ENCODE data around the gene RHOG. TPM values are rescaled to one million over a fixed set of nuclear protein-coding genes. Genes with fewer than 3 reads are reported as not detected.

Gene RHOG
- total RNA-seq, 2 donors from 2014 or later, result 41.1 to 56.4 TPM

DNA sequence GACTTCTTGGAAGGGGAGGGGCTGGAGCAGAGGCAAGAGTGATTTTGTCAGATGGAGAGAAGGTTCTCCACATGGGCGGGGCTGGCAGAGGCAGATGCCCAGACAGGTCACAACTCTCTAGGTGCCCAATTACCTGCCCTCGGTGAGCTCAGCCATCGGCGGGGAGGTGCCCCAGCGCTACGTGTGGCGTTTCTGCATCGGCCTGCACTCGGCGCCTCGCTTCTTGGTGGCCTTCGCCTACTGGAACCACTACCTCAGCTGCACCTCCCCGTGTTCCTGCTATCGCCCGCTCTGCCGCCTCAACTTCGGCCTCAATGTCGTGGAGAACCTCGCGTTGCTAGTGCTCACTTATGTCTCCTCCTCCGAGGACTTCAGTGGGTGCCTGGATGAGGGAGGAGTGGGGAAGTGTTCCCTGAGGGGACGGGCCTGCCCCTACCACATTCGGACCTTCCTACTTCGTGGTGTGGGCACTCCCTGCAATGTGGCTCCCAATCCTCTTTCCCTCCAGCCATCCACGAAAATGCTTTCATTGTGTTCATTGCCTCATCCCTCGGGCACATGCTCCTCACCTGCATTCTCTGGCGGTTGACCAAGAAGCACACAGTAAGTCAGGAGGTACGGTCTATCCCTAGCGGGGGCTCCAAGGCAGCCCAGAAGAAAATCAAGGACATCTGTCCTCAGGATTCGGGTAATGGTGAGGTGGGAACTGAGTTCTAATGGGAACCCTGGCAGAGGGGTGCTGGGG, 16.8 kb downstream of the RHOG start:
- 94% methylated on average over 30 of the region's 30 CpGs for WGBS
- intact Hi-C loops (cut with DNase I), result no loop called here
- TF ChIP-seq, protein P1, sequence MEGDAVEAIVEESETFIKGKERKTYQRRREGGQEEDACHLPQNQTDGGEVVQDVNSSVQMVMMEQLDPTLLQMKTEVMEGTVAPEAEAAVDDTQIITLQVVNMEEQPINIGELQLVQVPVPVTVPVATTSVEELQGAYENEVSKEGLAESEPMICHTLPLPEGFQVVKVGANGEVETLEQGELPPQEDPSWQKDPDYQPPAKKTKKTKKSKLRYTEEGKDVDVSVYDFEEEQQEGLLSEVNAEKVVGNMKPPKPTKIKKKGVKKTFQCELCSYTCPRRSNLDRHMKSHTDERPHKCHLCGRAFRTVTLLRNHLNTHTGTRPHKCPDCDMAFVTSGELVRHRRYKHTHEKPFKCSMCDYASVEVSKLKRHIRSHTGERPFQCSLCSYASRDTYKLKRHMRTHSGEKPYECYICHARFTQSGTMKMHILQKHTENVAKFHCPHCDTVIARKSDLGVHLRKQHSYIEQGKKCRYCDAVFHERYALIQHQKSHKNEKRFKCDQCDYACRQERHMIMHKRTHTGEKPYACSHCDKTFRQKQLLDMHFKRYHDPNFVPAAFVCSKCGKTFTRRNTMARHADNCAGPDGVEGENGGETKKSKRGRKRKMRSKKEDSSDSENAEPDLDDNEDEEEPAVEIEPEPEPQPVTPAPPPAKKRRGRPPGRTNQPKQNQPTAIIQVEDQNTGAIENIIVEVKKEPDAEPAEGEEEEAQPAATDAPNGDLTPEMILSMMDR (IDR thresholded peaks at IDR 0.05), result no peak
- no peak for TF ChIP-seq POLR2A (IDR thresholded peaks at IDR 0.05)
- TF ChIP-seq POLR2AphosphoS5 (IDR thresholded peaks at IDR 0.05), result no peak
- no peak for DNase-seq (ENCODE audit: low spot score)
- H3K36me3 ChIP-seq, result peaks cover 0 to 6% of the 10 kb centered on the region in 2 donors
- no peaks in the 10 kb centered on the region for H3K9me3 ChIP-seq
- no peaks in the 10 kb centered on the region for H3K27me3 ChIP-seq (replicated peaks; ENCODE audit: insufficient read depth)
- H3K27ac ChIP-seq, result no peak overlapping the region
- H3K4me1 ChIP-seq (replicated peaks), result no peaks in the 10 kb centered on the region
- no peak overlapping the region for H3K4me3 ChIP-seq

DNA sequence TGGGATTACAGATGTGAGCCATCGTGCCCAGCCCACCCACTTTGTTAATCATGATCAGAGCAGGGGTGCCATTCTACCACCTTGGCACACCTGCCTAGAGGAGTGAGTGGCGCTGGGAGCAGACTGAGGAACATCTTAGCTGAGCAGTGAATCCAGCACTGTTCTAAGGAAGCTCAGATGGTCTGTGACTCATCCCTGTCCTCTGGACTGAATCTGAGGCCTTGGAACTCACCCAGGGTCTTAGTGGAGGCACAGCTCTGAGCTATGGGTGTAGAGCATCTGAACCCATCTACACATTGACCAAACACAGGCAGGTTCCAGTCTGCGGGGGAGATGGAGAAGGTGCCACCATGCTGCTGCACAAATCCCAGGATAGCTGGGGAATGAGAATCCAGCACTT, 17.5 kb downstream of the RHOG start:
- intact Hi-C loops (cut with DNase I), result no loop called here
- WGBS, result 94% methylated on average over 3 of the region's 3 CpGs
- DNase-seq (ENCODE audit: low spot score), result no peak

DNA sequence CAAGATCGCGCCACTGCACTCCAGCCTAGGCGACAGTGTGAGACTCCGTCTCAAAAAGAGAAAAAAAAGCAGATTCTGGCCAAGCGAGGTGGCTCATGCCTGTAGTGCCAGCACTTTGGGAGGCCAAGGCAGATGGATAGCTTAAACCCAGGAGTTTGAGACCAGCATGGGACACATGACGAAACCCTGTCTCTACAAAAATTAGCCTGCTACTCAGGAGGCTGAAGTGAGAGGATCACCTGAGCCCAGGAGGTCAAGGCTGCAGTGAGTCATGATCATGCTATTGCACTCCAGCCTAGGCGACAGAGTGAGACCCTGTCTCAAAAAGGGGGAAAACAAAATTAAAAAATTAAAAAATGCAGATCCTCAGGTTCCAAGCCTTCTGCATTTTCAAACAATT, 18.4 kb downstream of the RHOG start:
- peaks cover 0 to 6% of the 10 kb centered on the region in 2 donors for H3K36me3 ChIP-seq
- no peak overlapping the region for H3K27ac ChIP-seq
- H3K4me1 ChIP-seq (replicated peaks), result no peaks in the 10 kb centered on the region
- intact Hi-C loops (cut with DNase I), result no loop called here
- no peak for TF ChIP-seq POLR2AphosphoS5 (IDR thresholded peaks at IDR 0.05)
- no peak overlapping the region for H3K4me3 ChIP-seq
- WGBS, result 97% methylated on average over 7 of the region's 7 CpGs
- H3K9me3 ChIP-seq, result no peaks in the 10 kb centered on the region
- DNase-seq (ENCODE audit: low spot score), result no peak
- no peaks in the 10 kb centered on the region for H3K27me3 ChIP-seq (replicated peaks; ENCODE audit: insufficient read depth)

More for the DNA sequence above, 17.5 kb downstream of the RHOG start:
- TF ChIP-seq POLR2AphosphoS5 (IDR thresholded peaks at IDR 0.05) (no peak), POLR2A (IDR thresholded peaks at IDR 0.05) (no peak)
- TF ChIP-seq, protein P1 (IDR thresholded peaks at IDR 0.05), result no peak
- H3K36me3 ChIP-seq, result peaks cover 0 to 6% of the 10 kb centered on the region in 2 donors
- no peaks in the 10 kb centered on the region for H3K9me3 ChIP-seq
- no peaks in the 10 kb centered on the region for H3K4me1 ChIP-seq (replicated peaks)
- H3K27ac ChIP-seq, result no peak overlapping the region
- no peaks in the 10 kb centered on the region for H3K27me3 ChIP-seq (replicated peaks; ENCODE audit: insufficient read depth)
- no peak overlapping the region for H3K4me3 ChIP-seq

DNA sequence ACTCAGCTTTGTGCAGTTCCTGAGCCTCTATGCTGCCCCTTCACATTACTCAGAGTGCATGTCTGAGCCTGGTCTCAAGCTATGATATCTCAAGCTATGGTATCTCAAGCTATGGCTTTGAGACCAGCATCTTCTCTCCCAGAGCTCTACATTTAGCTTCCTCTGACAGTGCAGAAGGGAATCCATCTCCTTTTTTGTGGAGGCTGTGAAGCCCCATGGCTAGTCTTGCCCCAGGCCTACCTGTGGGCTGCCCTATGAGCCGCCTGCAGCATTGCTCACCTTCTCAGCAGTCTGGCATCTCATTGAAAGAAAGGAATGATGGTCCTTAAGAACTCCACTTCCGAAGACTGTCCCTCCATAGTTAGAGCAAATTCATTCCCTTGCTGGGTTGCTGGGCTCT, 19.8 kb downstream of the RHOG start:
- DNase-seq (ENCODE audit: low spot score), result no peak
- WGBS, result 98% methylated on average over 2 of the region's 2 CpGs
- H3K4me3 ChIP-seq, result no peak overlapping the region

DNA sequence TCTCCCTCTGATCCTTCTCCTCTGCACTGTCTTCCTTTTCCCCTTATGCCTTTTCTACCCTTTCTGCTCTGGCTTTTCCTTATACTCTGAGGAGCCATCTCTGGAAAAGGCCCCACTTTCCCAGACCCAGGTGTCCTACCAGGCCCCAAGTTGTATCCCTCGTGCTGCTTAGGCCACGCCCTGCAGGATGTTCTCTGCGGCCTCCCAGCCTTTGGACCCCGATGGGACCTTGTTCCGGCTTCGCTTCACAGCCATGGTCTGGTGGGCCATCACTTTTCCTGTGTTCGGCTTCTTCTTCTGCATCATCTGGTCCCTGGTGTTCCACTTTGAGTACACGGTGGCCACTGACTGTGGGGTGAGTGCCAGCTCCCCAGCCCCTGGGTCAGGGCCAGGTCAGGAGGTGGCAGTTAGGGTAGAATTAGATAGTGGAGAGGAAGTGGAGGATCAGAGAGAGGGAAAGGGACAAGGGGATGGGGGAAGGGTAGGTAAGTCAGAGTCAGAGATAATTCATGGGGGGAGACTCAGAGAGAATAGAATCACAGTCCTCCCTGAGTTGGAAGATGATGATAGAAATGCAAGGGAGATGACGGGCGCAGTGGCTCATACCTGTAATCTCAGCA, 23.5 kb downstream of the RHOG start:
- H3K4me1 ChIP-seq (replicated peaks), result no peaks in the 10 kb centered on the region
- no peak overlapping the region for H3K27ac ChIP-seq

More for the DNA sequence above, 19.8 kb downstream of the RHOG start:
- no peaks in the 10 kb centered on the region for H3K9me3 ChIP-seq
- no peaks in the 10 kb centered on the region for H3K27me3 ChIP-seq (replicated peaks; ENCODE audit: insufficient read depth)
- TF ChIP-seq, protein P1 (IDR thresholded peaks at IDR 0.05), result no peak
- TF ChIP-seq POLR2AphosphoS5 (IDR thresholded peaks at IDR 0.05) (no peak), POLR2A (IDR thresholded peaks at IDR 0.05) (no peak)
- no peaks in the 10 kb centered on the region for H3K36me3 ChIP-seq
- intact Hi-C loops (cut with DNase I), result no loop called here
- H3K4me1 ChIP-seq (replicated peaks), result no peaks in the 10 kb centered on the region
- no peak overlapping the region for H3K27ac ChIP-seq

More for the DNA sequence above, 23.5 kb downstream of the RHOG start:
- DNase-seq (ENCODE audit: low spot score), result no peak
- H3K36me3 ChIP-seq, result no peaks in the 10 kb centered on the region
- TF ChIP-seq POLR2A (IDR thresholded peaks at IDR 0.05) (no peak), POLR2AphosphoS5 (IDR thresholded peaks at IDR 0.05) (no peak)
- TF ChIP-seq, protein P1 (IDR thresholded peaks at IDR 0.05), result no peak
- H3K9me3 ChIP-seq, result no peaks in the 10 kb centered on the region
- intact Hi-C loops (cut with DNase I), result no loop called here
- WGBS, result 88% methylated on average over 10 of the region's 10 CpGs
- no peaks in the 10 kb centered on the region for H3K27me3 ChIP-seq (replicated peaks; ENCODE audit: insufficient read depth)
- H3K4me3 ChIP-seq, result no peak overlapping the region
